WTC11 (cell line): ENCODE data around the gene KLC1. TPM values are rescaled to one million over a fixed set of nuclear protein-coding genes. Genes with fewer than 3 reads are reported as not detected.

Experiments
- ATAC-seq: fragments of 200-7000 bp; cut with Tn5 transposase; 2 replicates; pipeline ENCODE4 v1.10.0; 2021; ENCODE audit warnings: mild to moderate bottlenecking, moderate library complexity
- CTCF ChIA-PET: fragments of 300-600 bp; sonication (Branson Sonifier 250); formaldehyde crosslinking; loops from one replicate; lab custom pipeline; 2021; ENCODE audit warnings: antibody characterized with exemption; lab: Charles Lee
- POLR2A ChIA-PET: fragments of 350-600 bp; sonication (Branson Sonifier 250); formaldehyde crosslinking; loops from one replicate; lab custom pipeline; 2021; ENCODE audit warnings: antibody characterized with exemption; lab: Charles Lee
- DNase-seq: peaks from one replicate; pipeline ENCODE4 v3.0.0; 2021; ENCODE audit warnings: low spot score
- H3K27ac Mint-ChIP-seq: 2 replicates; pipeline ENCODE4 v1.8.0; 2021; ENCODE audit warnings: mixed read lengths
- H3K27me3 Mint-ChIP-seq: 2 replicates; pipeline ENCODE4 v1.8.0; 2021; ENCODE audit warnings: low read depth, mild to moderate bottlenecking, moderate library complexity, mixed read lengths
- H3K36me3 Mint-ChIP-seq: 2 replicates; pipeline ENCODE4 v1.8.0; 2021; ENCODE audit warnings: mixed read lengths
- H3K4me1 Mint-ChIP-seq: 2 replicates; pipeline ENCODE4 v1.8.0; 2022; ENCODE audit warnings: mixed read lengths
- H3K4me3 Mint-ChIP-seq: 2 replicates; pipeline ENCODE4 v1.8.0; 2021; ENCODE audit warnings: mild to moderate bottlenecking, moderate library complexity, mixed read lengths
- H3K9me3 Mint-ChIP-seq: 2 replicates; pipeline ENCODE4 v1.8.0; 2021; ENCODE audit warnings: mixed read lengths
- CBFB ChIP-seq: sonication (generic); formaldehyde crosslinking; IDR thresholded peaks from 2 replicates; pipeline ENCODE4 v1.8.1; 2022; ENCODE audit warnings: mild to moderate bottlenecking, low read depth, missing genetic modification reagents
- CREM ChIP-seq: sonication (generic); formaldehyde crosslinking; IDR thresholded peaks from 2 replicates; pipeline ENCODE4 v1.8.1; 2022; ENCODE audit warnings: mild to moderate bottlenecking, missing genetic modification reagents, moderate library complexity
- ELF4 ChIP-seq: sonication (generic); formaldehyde crosslinking; IDR thresholded peaks from 2 replicates; pipeline ENCODE4 v1.8.1; 2022; ENCODE audit warnings: low read depth, mild to moderate bottlenecking, moderate library complexity, missing genetic modification reagents
- ESRRA ChIP-seq: sonication (generic); formaldehyde crosslinking; IDR thresholded peaks from 2 replicates; pipeline ENCODE4 v1.8.1; 2022; ENCODE audit warnings: mild to moderate bottlenecking, missing genetic modification reagents, borderline replicate concordance
- GRHL2 ChIP-seq: fragments of 250-450 bp; sonication (Bioruptor Pico); IDR thresholded peaks from 2 replicates; pipeline ENCODE4 v1.8.0; 2022; ENCODE audit warnings: mild to moderate bottlenecking, moderate library complexity; ENCODE audit not compliant: insufficient replicate concordance, severe bottlenecking
- JUN ChIP-seq: sonication (generic); formaldehyde crosslinking; IDR thresholded peaks from 2 replicates; pipeline ENCODE4 v1.8.0; 2023; ENCODE audit warnings: mild to moderate bottlenecking, missing genetic modification reagents
- KAT7 ChIP-seq: sonication (generic); formaldehyde crosslinking; IDR thresholded peaks from 2 replicates; pipeline ENCODE4 v1.8.1; 2023; ENCODE audit warnings: missing genetic modification reagents, mild to moderate bottlenecking, borderline replicate concordance
- MXD4 ChIP-seq: fragments of 250-450 bp; sonication (Bioruptor Pico); IDR thresholded peaks from 2 replicates; pipeline ENCODE4 v1.8.0; 2021; ENCODE audit warnings: mild to moderate bottlenecking, moderate library complexity, borderline replicate concordance
- NR2C2 ChIP-seq: sonication (generic); formaldehyde crosslinking; IDR thresholded peaks from 2 replicates; pipeline ENCODE4 v1.8.0; 2022; ENCODE audit warnings: mild to moderate bottlenecking, missing genetic modification reagents
- OVOL2 ChIP-seq: fragments of 250-450 bp; sonication (Bioruptor Pico); IDR thresholded peaks from 2 replicates; pipeline ENCODE4 v1.9.0; 2021; ENCODE audit warnings: mild to moderate bottlenecking, borderline replicate concordance
- SMAD3 ChIP-seq: sonication (generic); formaldehyde crosslinking; IDR thresholded peaks from 2 replicates; pipeline ENCODE4 v1.8.0; 2022; ENCODE audit warnings: missing genetic modification reagents, mild to moderate bottlenecking, borderline replicate concordance
- TEAD4 ChIP-seq: sonication (generic); formaldehyde crosslinking; IDR thresholded peaks from 2 replicates; pipeline ENCODE4 v1.8.0; 2022; ENCODE audit warnings: mild to moderate bottlenecking, missing genetic modification reagents
- ZBTB21 ChIP-seq: sonication (generic); formaldehyde crosslinking; IDR thresholded peaks from 2 replicates; pipeline ENCODE4 v1.8.1; 2023; ENCODE audit warnings: mild to moderate bottlenecking, missing genetic modification reagents, borderline replicate concordance
- ZNF138 ChIP-seq: sonication (generic); formaldehyde crosslinking; conservative IDR thresholded peaks from 2 replicates; pipeline ENCODE4 v1.8.1; 2022; ENCODE audit warnings: mild to moderate bottlenecking, moderate library complexity, missing genetic modification reagents
- ZNF263 ChIP-seq: sonication (generic); formaldehyde crosslinking; IDR thresholded peaks from 2 replicates; pipeline ENCODE4 v1.8.1; 2022; ENCODE audit warnings: low read depth, mild to moderate bottlenecking, moderate library complexity, missing genetic modification reagents
- ZNF317 ChIP-seq: sonication (generic); formaldehyde crosslinking; IDR thresholded peaks from 2 replicates; pipeline ENCODE4 v1.8.1; 2023; ENCODE audit warnings: low read depth, mild to moderate bottlenecking, moderate library complexity, missing genetic modification reagents, borderline replicate concordance
- ZNF396 ChIP-seq: fragments of 250-450 bp; sonication (Bioruptor Pico); IDR thresholded peaks from 2 replicates; pipeline ENCODE4 v1.8.0; 2021; ENCODE audit warnings: mild to moderate bottlenecking, moderate library complexity, borderline replicate concordance
- total RNA-seq: library from RNA; stranded (reverse); gene quantifications from 3 replicates; pipeline ENCODE4 v1.2.3, GENCODE V29; 2021
- TF ChIP-seq, protein P1 (sequence below): fragments of 200-600 bp; IDR thresholded peaks from 2 replicates; pipeline ENCODE4 v1.8.0; 2022; ENCODE audit warnings: antibody characterized with exemption
- TF ChIP-seq, protein P2 (sequence below): sonication (generic); formaldehyde crosslinking; IDR thresholded peaks from 2 replicates; pipeline ENCODE4 v1.8.1; 2022; ENCODE audit warnings: mild to moderate bottlenecking, missing genetic modification reagents, moderate library complexity, borderline replicate concordance
- TF ChIP-seq, protein P3 (sequence below): sonication (generic); formaldehyde crosslinking; IDR thresholded peaks from 2 replicates; pipeline ENCODE4 v1.8.1; 2023; ENCODE audit warnings: mild to moderate bottlenecking, missing genetic modification reagents, moderate library complexity
- TF ChIP-seq, protein P4 (sequence below): sonication (generic); formaldehyde crosslinking; IDR thresholded peaks from 2 replicates; pipeline ENCODE4 v1.8.1; 2022; ENCODE audit warnings: mild to moderate bottlenecking, moderate library complexity, missing genetic modification reagents
- TF ChIP-seq, protein P5 (sequence below): fragments of 250-450 bp; sonication (Bioruptor Pico); IDR thresholded peaks from 2 replicates; pipeline ENCODE4 v2.1.2; 2022; ENCODE audit warnings: mild to moderate bottlenecking, moderate library complexity
- TF ChIP-seq, protein P6 (sequence below): sonication (generic); formaldehyde crosslinking; IDR thresholded peaks from 2 replicates; pipeline ENCODE4 v1.8.0; 2022; ENCODE audit warnings: mild to moderate bottlenecking, missing genetic modification reagents

Gene KLC1
- total RNA-seq, 1 experiment from 2014 or later, result 171 TPM

DNA sequence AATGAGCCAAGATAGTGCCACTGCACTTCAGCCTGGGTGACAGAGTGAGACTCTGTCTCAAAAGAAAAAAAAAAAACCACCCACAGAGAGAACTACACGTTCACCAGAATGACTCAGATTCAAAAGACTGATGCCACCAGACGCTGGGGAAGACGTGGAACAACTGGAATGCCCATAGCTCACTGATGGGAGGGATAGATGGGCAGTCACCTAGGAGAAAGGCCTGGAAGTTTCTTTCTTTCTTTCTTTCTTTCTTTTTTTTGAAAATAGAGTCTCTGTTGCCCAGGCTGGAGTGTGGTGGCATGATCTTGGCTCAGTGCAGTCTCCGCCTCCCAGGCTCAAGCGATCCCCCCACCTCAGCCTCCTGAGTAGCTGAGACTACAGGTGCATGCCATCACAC, 10.0 kb upstream of the KLC1 start (continued):
- TF ChIP-seq, protein P1, sequence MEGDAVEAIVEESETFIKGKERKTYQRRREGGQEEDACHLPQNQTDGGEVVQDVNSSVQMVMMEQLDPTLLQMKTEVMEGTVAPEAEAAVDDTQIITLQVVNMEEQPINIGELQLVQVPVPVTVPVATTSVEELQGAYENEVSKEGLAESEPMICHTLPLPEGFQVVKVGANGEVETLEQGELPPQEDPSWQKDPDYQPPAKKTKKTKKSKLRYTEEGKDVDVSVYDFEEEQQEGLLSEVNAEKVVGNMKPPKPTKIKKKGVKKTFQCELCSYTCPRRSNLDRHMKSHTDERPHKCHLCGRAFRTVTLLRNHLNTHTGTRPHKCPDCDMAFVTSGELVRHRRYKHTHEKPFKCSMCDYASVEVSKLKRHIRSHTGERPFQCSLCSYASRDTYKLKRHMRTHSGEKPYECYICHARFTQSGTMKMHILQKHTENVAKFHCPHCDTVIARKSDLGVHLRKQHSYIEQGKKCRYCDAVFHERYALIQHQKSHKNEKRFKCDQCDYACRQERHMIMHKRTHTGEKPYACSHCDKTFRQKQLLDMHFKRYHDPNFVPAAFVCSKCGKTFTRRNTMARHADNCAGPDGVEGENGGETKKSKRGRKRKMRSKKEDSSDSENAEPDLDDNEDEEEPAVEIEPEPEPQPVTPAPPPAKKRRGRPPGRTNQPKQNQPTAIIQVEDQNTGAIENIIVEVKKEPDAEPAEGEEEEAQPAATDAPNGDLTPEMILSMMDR, result no peak
- TF ChIP-seq ZBTB21 (CRISPR knock-in tag) (no peak), JUN (CRISPR knock-in tag) (no peak), CREM (CRISPR knock-in tag) (no peak), ZNF317 (CRISPR knock-in tag) (no peak)
- TF ChIP-seq, protein P2, sequence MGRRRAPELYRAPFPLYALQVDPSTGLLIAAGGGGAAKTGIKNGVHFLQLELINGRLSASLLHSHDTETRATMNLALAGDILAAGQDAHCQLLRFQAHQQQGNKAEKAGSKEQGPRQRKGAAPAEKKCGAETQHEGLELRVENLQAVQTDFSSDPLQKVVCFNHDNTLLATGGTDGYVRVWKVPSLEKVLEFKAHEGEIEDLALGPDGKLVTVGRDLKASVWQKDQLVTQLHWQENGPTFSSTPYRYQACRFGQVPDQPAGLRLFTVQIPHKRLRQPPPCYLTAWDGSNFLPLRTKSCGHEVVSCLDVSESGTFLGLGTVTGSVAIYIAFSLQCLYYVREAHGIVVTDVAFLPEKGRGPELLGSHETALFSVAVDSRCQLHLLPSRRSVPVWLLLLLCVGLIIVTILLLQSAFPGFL, result no peak
- TF ChIP-seq, protein P3, sequence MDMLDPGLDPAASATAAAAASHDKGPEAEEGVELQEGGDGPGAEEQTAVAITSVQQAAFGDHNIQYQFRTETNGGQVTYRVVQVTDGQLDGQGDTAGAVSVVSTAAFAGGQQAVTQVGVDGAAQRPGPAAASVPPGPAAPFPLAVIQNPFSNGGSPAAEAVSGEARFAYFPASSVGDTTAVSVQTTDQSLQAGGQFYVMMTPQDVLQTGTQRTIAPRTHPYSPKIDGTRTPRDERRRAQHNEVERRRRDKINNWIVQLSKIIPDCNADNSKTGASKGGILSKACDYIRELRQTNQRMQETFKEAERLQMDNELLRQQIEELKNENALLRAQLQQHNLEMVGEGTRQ (CRISPR knock-in tag), result no peak
- TF ChIP-seq, all 79 proteins: peak for 0

DNA sequence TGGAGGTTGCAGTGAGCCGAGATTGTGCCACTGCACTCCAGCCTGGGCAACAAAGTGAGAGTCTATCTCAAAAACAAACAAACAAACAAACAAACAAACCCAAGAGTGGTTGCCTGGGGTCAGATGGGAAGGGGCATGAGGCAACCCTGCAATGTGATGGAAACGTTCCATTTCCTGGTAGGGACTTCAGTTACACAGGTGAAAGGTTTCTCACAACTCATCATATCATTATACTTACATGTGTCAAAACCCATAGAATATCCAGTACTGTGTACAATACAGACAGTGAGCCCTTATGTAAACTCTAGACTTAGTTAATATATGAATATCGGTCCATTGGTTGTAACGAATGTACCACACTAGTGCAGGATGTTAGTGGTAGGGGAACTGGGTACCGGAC, 7.2 kb upstream of the KLC1 start:
- no peak for DNase-seq
- H3K27ac Mint-ChIP-seq, result no peak overlapping the region
- no peaks in the 10 kb centered on the region for H3K27me3 Mint-ChIP-seq
- POLR2A ChIA-PET, result no interaction called here
- H3K4me3 Mint-ChIP-seq, result no peak overlapping the region
- H3K36me3 Mint-ChIP-seq, result no peaks in the 10 kb centered on the region
- CTCF ChIA-PET, result no interaction called here
- H3K4me1 Mint-ChIP-seq, result peaks cover 3% of the 10 kb centered on the region; the same call in 1 of the 2 replicates
- TF ChIP-seq, protein P4, sequence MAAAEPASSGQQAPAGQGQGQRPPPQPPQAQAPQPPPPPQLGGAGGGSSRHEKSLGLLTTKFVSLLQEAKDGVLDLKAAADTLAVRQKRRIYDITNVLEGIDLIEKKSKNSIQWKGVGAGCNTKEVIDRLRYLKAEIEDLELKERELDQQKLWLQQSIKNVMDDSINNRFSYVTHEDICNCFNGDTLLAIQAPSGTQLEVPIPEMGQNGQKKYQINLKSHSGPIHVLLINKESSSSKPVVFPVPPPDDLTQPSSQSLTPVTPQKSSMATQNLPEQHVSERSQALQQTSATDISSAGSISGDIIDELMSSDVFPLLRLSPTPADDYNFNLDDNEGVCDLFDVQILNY (CRISPR knock-in tag), result no peak
- TF ChIP-seq GRHL2 (CRISPR knock-in tag) (no peak), NR2C2 (no peak), OVOL2 (CRISPR knock-in tag) (no peak), TEAD4 (CRISPR knock-in tag) (no peak), MXD4 (no peak), ZBTB21 (CRISPR knock-in tag) (no peak), ZNF396 (CRISPR knock-in tag) (no peak), KAT7 (CRISPR knock-in tag) (no peak), CBFB (CRISPR knock-in tag) (no peak), ZNF138 (CRISPR knock-in tag) (no peak), ESRRA (no peak), SMAD3 (no peak), ELF4 (no peak), ZNF263 (CRISPR knock-in tag) (no peak)
- TF ChIP-seq, protein P2, result no peak
- TF ChIP-seq, protein P5, sequence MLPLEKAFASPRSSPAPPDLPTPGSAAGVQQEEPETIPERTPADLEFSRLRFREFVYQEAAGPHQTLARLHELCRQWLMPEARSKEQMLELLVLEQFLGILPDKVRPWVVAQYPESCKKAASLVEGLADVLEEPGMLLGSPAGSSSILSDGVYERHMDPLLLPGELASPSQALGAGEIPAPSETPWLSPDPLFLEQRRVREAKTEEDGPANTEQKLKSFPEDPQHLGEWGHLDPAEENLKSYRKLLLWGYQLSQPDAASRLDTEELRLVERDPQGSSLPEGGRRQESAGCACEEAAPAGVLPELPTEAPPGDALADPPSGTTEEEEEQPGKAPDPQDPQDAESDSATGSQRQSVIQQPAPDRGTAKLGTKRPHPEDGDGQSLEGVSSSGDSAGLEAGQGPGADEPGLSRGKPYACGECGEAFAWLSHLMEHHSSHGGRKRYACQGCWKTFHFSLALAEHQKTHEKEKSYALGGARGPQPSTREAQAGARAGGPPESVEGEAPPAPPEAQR (CRISPR knock-in tag), result no peak
- TF ChIP-seq, protein P6, sequence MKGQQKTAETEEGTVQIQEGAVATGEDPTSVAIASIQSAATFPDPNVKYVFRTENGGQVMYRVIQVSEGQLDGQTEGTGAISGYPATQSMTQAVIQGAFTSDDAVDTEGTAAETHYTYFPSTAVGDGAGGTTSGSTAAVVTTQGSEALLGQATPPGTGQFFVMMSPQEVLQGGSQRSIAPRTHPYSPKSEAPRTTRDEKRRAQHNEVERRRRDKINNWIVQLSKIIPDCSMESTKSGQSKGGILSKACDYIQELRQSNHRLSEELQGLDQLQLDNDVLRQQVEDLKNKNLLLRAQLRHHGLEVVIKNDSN (CRISPR knock-in tag), result no peak
- no peaks in the 10 kb centered on the region for H3K9me3 Mint-ChIP-seq
- ATAC-seq, result no peak
